GM18870 (cell line): Measurements from ENCODE around the gene MMADHC.

Experiments
- ATAC-seq: cut with Tn5 transposase; IDR thresholded peaks from one replicate; pipeline ENCODE4 v1.9.1; 2021; ENCODE audit warnings: moderate library complexity; ENCODE audit not compliant: unreplicated experiment

MMADHC gene

GRCh38 chr2:149559341-149560068 is 28.1 kb downstream of the MMADHC start:
- ATAC-seq = no peak

GRCh38 chr2:149556452-149556851 is 31.1 kb downstream of the MMADHC start:
- ATAC-seq = no peak

- ATAC-seq = no peak
Observed at GRCh38 chr2:149552830-149553229, 34.7 kb downstream of the MMADHC start.

GRCh38 chr2:149552226-149552625 is 35.3 kb downstream of the MMADHC start:
- no peak for ATAC-seq

GRCh38 chr2:149544692-149545091 is 42.9 kb downstream of the MMADHC start:
- ATAC-seq = no peak

GRCh38 chr2:149543845-149544244 is 43.7 kb downstream of the MMADHC start:
- ATAC-seq = no peak

GRCh38 chr2:149540138-149540537 is 47.4 kb downstream of the MMADHC start:
- ATAC-seq = no peak

DNA sequence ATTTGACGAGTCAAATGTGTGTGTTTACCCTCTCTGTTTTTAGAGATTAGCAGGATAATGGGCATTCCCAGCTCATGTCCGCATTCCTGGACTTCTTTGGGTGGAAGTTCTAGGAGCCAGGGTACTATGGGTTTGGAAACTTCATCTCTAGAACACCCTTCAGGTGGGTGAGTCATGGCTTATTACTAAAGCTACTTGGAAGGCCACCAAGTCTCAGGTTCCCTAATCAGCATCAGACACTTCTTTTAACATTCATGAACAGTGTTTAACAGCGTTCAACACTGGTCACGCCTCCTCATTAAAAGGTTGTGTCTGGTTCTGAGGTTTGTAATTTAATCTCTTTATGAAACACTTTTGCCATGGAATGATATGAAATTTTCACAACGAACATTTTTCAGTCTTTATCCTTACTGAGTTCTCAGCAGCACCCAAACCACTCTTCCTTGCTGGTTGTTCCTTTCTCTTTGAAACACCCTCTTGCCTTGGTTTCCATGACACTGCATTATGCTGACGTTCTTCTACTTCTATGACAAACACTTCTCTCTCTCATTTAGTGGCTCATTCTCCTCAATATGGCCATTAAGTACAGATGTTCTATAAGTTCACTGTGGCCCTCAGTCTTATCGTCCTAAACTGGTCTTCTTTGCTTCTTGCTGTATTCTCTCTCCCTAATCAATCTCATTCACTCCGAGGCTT is 49.3 kb downstream of the MMADHC start:
- ATAC-seq = no peak

GRCh38 chr2:149537092-149537726 is 50.4 kb downstream of the MMADHC start:
- no peak for ATAC-seq

DNA sequence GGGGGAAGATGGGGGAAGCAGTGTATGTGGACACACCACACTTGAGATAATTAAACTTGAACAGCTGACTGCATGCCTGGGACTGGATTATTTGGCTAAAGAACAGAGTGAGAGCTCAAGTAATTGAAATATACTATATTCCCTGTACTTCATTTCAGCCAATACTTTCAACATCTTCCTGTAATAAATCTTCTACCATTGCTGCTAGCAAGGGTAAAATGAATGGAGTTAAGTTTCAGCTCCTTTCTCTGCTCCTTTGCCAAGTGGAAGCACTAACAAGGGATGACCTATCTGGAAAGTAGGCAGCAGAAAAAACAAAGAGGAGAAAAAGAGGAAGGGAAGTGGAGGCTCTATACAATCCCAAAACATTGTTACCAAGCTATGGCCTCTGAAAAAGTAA is 50.9 kb downstream of the MMADHC start:
- no peak for ATAC-seq

DNA sequence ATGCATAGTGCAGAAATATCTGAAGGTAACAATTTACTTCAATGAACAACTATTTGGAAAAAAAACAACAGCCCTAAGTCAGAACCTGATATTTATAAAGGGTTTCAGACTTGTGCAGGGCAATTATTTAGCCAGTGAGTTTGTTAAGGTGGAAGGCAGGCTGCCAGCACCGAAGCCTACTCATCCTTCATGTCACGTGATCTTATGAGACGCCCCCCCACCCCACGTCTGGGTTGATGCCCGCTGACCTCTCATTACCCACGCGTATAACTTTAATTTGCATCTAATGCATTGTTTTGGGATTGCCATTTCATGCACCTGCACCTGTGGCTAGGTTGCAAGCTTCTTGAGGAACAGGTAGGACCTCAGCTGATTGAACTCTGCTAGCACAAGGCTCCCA is 52.9 kb downstream of the MMADHC start:
- no peak for ATAC-seq

- no peak for ATAC-seq
Observed at GRCh38 chr2:149528983-149529382, 58.6 kb downstream of the MMADHC start.

DNA sequence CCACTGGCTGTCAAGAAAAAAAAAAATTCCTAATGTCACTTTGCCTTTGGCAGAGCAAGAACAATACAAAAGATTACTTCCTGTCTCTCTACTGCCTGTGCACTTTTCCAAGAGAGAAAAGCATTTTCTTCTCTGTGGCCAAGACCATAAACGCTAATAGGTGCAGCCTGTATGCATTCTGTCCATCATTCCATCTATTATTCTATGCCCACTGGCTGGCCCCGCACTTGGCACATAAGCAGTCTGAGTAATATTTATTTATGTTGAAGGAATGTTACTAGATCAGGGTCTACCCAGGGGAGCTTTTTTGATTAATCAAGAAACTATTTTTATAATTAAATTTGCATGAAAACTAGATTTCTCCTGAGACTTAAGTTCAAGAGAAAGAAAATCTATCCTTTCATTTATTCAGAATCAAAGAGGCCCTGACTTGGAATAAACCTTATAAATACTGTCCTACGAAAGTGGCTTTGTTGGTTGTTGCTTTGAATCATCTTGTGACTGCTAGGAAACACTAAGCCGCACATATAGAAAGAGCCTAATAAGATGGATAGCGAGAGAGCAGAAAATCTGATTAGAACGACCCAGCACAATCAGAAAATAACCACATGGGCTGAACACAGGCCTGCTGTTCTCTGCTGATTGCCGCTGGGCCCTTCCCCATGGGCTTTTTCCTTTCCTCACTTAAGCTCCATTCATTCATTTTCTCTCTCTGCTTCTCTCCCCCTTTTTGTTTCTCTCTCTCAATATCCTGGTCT is 59.4 kb downstream of the MMADHC start:
- no peak for ATAC-seq

DNA sequence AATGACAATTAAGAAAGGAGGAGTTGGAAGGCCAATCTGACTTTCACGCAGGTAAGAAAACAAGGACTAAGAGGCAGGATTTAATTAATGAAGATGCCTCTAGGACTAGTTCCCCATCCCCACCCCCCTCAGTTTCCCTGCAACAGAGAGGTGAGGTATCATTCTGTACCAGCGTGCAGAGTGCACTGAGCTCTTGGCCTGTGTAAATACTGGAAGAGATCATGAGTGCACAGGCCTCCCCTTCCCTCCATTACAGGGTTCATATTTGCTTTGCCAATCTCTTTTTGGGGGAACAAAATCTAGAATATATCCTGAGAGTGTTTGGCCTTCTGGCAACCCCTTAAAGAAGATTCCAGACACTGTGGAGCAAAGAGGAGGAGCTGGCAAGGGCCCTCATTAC is 60.9 kb downstream of the MMADHC start:
- no peak for ATAC-seq

- ATAC-seq = no peak
Observed at GRCh38 chr2:149525323-149525722, 62.3 kb downstream of the MMADHC start.
